HUES48 (cell line): ENCODE measurements around the gene PDHX.

Experiments used
- H3K27ac ChIP-seq: one replicate; pipeline ENCODE4 v1.7.0; 2013; ENCODE audit warnings: low read depth, low read length, inconsistent platforms
- H3K27me3 ChIP-seq: 2 replicates; pipeline ENCODE4 v1.6.1; 2013; ENCODE audit warnings: mild to moderate bottlenecking, low read length; ENCODE audit not compliant: control insufficient read depth, insufficient read depth
- H3K36me3 ChIP-seq: 2 replicates; pipeline ENCODE4 v1.6.1; 2013; ENCODE audit warnings: low read length; ENCODE audit not compliant: control insufficient read depth, insufficient read depth
- H3K4me1 ChIP-seq: 2 replicates; pipeline ENCODE4 v1.6.1; 2013; ENCODE audit warnings: mild to moderate bottlenecking, low read length; ENCODE audit not compliant: control insufficient read depth, insufficient read depth
- H3K4me3 ChIP-seq: 2 replicates; pipeline ENCODE4 v1.5.1; 2013; ENCODE audit warnings: mild to moderate bottlenecking, low read depth, low read length
- H3K9ac ChIP-seq: 2 replicates; pipeline ENCODE4 v1.6.1; 2013; ENCODE audit warnings: mild to moderate bottlenecking, low read depth, low read length, moderate library complexity
- H3K9me3 ChIP-seq: 2 replicates; pipeline ENCODE4 v1.6.1; 2013; ENCODE audit warnings: low read length; ENCODE audit not compliant: control insufficient read depth, insufficient read depth

Gene PDHX

GRCh38 chr11:35009944-35010342 is 93.5 kb downstream of the PDHX start:
- Histone ChIP-seq H3K27ac (peak overlapping the region; percentile 20), H3K36me3 (no peaks in the 10 kb centered on the region), H3K4me1 (peaks cover 8% of the 10 kb centered on the region), H3K27me3 (no peaks in the 10 kb centered on the region), H3K9me3 (no peaks in the 10 kb centered on the region), H3K9ac (no peak overlapping the region), H3K4me3 (no peak overlapping the region)

DNA sequence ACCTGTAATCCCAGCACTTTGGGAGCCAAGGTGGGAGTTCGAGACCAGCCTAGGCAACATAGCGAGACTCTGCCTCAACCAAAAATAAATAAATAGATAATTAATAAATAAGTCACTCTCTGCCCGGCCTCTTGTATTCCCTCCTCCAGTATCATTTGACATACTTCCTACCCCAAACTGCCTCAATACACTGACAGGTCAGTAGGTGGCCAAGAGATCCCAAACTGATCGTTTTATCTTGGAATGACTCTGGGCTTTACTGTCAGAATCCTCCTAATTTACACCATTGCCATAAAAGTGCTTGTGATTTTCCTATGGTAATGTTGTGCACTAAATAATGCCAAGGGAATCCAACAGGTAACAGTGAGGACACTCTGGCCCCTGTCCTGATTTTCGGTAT is 94.2 kb downstream of the PDHX start:
- no peak overlapping the region for H3K27ac ChIP-seq
- H3K4me1 ChIP-seq: peaks cover 8% of the 10 kb centered on the region
- no peaks in the 10 kb centered on the region for H3K27me3 ChIP-seq
- H3K9ac ChIP-seq: no peak overlapping the region
- no peaks in the 10 kb centered on the region for H3K36me3 ChIP-seq
- H3K9me3 ChIP-seq: no peaks in the 10 kb centered on the region
- H3K4me3 ChIP-seq: no peak overlapping the region

DNA sequence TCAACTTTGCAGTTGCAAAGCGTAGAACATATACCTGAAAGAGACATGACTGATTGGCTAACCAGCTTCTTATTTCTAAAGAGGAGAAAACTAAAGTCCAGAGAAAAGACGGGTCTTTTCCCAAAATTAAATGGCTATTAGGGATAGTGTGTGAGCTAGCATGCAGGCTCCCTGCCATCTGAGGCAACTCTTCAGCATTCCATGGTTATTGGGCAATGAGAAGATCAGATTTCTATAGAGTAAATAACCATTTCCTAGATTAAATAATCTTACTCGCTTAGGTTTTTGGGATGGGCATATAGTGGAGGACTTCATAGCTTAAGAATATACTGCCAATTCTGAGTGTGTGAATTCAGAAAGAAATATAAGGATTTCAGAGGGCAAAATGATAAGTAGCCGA is 95.0 kb downstream of the PDHX start:
- H3K27ac ChIP-seq: no peak overlapping the region
- H3K9ac ChIP-seq: no peak overlapping the region
- H3K4me1 ChIP-seq: peaks cover 8% of the 10 kb centered on the region
- H3K9me3 ChIP-seq: no peaks in the 10 kb centered on the region
- H3K36me3 ChIP-seq: no peaks in the 10 kb centered on the region
- H3K4me3 ChIP-seq: no peak overlapping the region
- H3K27me3 ChIP-seq: no peaks in the 10 kb centered on the region

GRCh38 chr11:35011944-35012343 is 95.5 kb downstream of the PDHX start:
- Histone ChIP-seq H3K9ac (no peak overlapping the region), H3K36me3 (no peaks in the 10 kb centered on the region), H3K27ac (no peak overlapping the region), H3K27me3 (no peaks in the 10 kb centered on the region), H3K4me1 (peaks cover 8% of the 10 kb centered on the region), H3K4me3 (no peak overlapping the region), H3K9me3 (no peaks in the 10 kb centered on the region)

DNA sequence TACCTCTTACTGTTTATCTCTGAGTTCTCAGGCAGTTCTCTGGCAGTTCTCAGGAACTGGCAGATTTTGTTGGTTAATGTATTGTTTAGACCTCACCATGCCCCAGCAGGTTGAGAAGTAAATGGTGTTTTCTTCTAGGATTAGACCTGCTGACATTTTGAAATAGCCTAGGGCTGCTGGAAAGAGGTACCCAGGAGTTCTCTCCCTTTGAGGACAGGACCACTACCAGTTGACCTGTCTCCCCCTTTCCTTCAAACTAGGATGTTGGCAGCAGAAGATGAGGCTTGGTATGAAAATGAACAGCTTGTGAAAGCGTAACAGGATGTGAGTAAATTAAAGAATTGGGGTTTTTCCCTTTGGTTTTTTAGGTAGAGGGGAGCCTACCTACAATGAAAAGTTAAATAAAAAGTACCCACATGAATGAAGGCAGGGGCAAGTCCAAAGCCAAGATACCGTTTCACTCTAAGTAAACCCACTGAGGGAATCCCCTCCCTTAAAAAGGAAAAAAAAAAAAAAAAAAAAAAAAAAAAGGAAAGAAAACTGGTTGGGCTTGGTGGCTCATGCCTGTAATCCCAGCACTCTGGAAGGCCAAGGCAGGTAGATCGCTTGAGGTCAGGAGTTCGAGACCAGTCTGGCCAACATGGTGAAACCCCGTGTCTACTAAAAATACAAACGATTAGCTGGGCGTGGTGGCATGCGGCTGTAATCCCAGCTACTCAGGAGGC is 96.2 kb downstream of the PDHX start:
- H3K4me1 ChIP-seq: peaks cover 9% of the 10 kb centered on the region
- no peaks in the 10 kb centered on the region for H3K9me3 ChIP-seq
- no peak overlapping the region for H3K9ac ChIP-seq
- no peaks in the 10 kb centered on the region for H3K36me3 ChIP-seq
- H3K27ac ChIP-seq: no peak overlapping the region
- no peaks in the 10 kb centered on the region for H3K27me3 ChIP-seq
- H3K4me3 ChIP-seq: no peak overlapping the region

- Histone ChIP-seq H3K9me3 (no peaks in the 10 kb centered on the region), H3K4me1 (peaks cover 20% of the 10 kb centered on the region), H3K4me3 (no peak overlapping the region), H3K27me3 (no peaks in the 10 kb centered on the region), H3K36me3 (no peaks in the 10 kb centered on the region), H3K27ac (no peak overlapping the region), H3K9ac (no peak overlapping the region)
These were observed 97.3 kb downstream of the PDHX start for GRCh38 chr11:35013514-35014233.

DNA sequence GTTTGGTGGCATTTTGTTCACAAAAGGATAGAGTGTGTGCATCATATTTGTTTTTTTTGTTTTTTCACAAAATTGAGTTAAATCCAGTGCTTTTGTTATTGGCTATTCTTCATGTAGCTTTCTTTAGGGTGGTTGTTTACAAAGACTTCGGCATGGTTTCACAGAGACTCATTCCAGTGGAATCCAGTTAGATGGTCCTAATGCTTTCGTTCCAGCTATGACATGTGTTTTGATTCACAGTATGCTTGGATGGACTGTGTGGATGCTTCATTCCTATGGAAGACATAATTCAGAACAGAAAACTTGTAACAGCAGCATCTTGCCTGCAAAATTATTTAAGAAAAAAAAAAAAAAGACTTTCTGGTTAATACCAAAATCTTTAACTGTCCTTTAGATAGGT is 97.9 kb downstream of the PDHX start:
- H3K4me1 ChIP-seq: peaks cover 16% of the 10 kb centered on the region
- no peaks in the 10 kb centered on the region for H3K9me3 ChIP-seq
- no peak overlapping the region for H3K9ac ChIP-seq
- H3K27me3 ChIP-seq: no peaks in the 10 kb centered on the region
- no peak overlapping the region for H3K27ac ChIP-seq
- H3K36me3 ChIP-seq: no peaks in the 10 kb centered on the region
- no peak overlapping the region for H3K4me3 ChIP-seq

DNA sequence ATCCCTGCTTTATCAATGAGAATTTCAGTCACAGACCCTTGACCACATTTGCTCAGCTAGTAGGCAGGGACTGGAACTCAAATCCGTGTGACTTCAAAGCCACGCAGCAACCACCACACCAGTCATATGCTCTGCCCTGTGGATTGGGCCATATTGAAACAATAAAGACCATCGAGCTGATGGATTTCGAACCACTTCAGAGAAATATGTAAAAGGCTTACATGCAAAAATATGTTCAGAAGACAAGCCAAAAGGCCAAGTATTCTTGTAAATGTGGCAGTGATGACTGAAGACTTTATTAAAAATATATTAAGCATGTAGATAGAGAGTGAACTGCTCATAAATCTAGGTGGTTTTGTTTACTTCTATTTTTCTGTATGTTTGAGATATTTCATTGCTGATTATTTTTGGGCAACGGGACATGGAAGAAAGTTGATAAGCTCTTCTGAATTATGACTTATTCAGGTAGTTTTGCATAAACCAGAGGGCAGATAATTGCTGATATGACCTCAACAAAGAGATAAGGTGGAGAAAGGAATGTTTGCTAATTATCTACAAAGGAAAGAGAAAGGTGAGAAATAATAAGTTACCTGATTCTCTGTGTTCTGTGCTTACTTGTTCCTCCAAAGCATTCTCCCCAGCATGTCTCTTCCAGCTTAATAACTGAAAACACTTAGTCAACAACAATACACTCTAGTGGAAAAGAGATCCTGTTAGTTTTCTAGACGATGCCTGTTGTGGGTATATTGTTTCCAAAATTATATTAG is 99.4 kb downstream of the PDHX start:
- no peaks in the 10 kb centered on the region for H3K9me3 ChIP-seq
- H3K27me3 ChIP-seq: no peaks in the 10 kb centered on the region
- peaks cover 15% of the 10 kb centered on the region for H3K4me1 ChIP-seq
- no peak overlapping the region for H3K4me3 ChIP-seq
- no peak overlapping the region for H3K9ac ChIP-seq
- H3K27ac ChIP-seq: no peak overlapping the region
- H3K36me3 ChIP-seq: no peaks in the 10 kb centered on the region

DNA sequence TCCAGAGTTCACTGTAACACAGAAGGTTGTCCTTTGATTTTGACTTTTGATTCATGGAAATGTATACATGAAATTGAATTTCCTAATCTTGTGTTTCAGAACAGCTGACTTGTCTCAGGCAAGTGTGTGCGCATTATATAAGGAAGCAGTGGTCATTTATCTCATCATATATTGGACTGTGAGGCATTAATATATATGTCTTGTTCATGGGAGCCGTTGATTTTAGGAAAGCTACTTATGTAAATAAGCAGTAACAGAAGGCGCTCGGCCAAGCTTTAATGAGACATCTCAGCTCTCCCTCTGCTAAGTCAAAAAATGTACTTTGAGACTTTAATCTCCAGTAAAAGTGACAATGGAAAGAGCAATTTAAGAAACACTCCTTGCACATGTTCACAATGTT is 100.5 kb downstream of the PDHX start:
- 0 out of 2 replicates have a peak, but pooled peaks cover 1% of the 10 kb centered on the region for H3K9me3 ChIP-seq
- no peaks in the 10 kb centered on the region for H3K27me3 ChIP-seq
- no peak overlapping the region for H3K4me3 ChIP-seq
- H3K4me1 ChIP-seq: peaks cover 12% of the 10 kb centered on the region
- no peak overlapping the region for H3K9ac ChIP-seq
- H3K27ac ChIP-seq: no peak overlapping the region
- no peaks in the 10 kb centered on the region for H3K36me3 ChIP-seq

DNA sequence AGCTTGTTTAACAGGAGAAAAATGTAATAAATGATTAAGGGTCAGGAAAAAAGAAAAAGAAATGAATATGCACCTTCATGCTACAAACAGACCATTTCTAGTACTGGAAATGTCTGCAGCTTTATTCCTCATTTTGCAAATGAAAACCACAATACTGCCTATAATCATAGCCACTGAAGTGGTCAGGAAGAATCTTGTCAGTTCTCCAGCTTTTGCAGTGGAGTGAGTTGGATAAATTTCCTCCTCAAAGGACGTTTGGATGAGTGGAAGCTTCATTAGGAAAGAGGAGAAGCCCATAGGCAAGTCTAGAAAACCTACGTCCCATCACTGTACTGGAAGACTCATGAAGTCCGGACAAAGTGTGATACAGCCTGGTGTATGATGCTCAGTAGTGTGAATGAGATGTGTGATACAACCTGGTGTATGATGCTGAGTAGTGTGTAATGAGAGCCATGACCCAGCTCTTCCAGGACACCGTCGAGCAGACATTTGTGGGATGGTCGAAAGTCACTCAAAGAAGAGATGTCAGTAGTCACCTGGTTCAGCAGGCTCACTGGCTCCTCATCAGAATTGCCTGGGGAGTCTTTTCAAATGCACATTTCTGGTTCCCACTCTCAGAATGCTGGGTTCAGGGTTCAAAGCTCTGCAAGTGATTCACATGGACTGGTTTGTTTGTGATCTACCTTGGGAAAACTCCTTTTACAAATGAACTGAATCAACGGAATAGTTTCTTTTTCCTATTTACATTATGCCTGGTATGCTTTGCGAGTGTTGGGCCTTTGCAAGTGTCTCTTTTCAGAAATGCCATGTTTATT is 101.3 kb downstream of the PDHX start:
- Histone ChIP-seq H3K4me3 (no peak overlapping the region), H3K9me3 (0 out of 2 replicates have a peak, but pooled peaks cover 3% of the 10 kb centered on the region), H3K4me1 (peaks cover 12% of the 10 kb centered on the region), H3K9ac (no peak overlapping the region), H3K27me3 (no peaks in the 10 kb centered on the region), H3K27ac (peak overlapping the region; percentile 67), H3K36me3 (no peaks in the 10 kb centered on the region)
